ENCODE measurements around the gene SLMAP.

GRCh38 chr3:57856675-57857074, 100.6 kb downstream of the SLMAP start:
- TF ChIP-seq CTCF (IDR thresholded peaks at IDR 0.05) (0 out of 3 replicates have a peak, but pooled peaks have one; percentile 12), RNF2 (IDR thresholded peaks at IDR 0.05; ENCODE audit: borderline replicate concordance, low read depth) (no peak)
